DND-41 (cell line): ENCODE results near the gene RAB20.

Experiments
- EZH2 ChIP-seq: IDR thresholded peaks from 3 replicates; pipeline ENCODE4 v1.6.1; 2012; ENCODE audit warnings: borderline replicate concordance, low read depth, mild to moderate bottlenecking, moderate library complexity, low read length, inconsistent platforms; ENCODE audit not compliant: severe bottlenecking
- TF ChIP-seq, protein P1 (sequence below): IDR thresholded peaks from 2 replicates; pipeline ENCODE4 v1.5.1; 2012; ENCODE audit warnings: borderline replicate concordance, low read length, moderate library complexity, mild to moderate bottlenecking; ENCODE audit not compliant: poor library complexity, severe bottlenecking; ENCODE audit errors: extremely low read depth

- TF ChIP-seq, protein P1, sequence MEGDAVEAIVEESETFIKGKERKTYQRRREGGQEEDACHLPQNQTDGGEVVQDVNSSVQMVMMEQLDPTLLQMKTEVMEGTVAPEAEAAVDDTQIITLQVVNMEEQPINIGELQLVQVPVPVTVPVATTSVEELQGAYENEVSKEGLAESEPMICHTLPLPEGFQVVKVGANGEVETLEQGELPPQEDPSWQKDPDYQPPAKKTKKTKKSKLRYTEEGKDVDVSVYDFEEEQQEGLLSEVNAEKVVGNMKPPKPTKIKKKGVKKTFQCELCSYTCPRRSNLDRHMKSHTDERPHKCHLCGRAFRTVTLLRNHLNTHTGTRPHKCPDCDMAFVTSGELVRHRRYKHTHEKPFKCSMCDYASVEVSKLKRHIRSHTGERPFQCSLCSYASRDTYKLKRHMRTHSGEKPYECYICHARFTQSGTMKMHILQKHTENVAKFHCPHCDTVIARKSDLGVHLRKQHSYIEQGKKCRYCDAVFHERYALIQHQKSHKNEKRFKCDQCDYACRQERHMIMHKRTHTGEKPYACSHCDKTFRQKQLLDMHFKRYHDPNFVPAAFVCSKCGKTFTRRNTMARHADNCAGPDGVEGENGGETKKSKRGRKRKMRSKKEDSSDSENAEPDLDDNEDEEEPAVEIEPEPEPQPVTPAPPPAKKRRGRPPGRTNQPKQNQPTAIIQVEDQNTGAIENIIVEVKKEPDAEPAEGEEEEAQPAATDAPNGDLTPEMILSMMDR, result no peak
- TF ChIP-seq EZH2, result no peak
Observed at GRCh38 chr13:110490009-110490770, 71.3 kb downstream of the RAB20 start.
